ENCODE data around the gene ATF7IP.
A peak's percentile ranks its signal among the peaks of the same experiment; 100 is the strongest.
"Not testable (repeated sequence)": the region's sequence is repeated elsewhere in the genome, so short reads cannot be mapped to it uniquely, and the experiment has no call there.

Gene ATF7IP

DNA sequence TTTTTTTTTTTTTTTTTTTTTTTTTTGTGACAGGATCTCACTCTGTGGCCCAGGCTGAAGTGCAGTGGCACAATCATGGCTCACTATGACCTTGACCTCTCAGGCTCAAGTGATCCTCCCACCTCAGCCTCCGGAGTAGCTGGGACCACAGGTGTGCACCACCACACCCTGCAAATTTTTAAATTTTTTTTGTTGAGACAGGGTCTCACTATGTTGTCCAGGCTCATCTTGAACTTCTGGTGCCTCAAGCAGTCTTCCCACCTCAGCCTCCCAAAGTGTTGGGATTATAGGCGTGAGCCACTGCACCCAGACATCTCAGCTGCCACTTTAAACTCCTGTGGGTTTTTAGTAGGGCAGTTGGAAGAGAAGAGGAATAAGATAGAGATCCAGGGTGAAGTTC is 39.9 kb downstream of the ATF7IP start:
- CTCF ChIA-PET; H3K27ac ChIP-seq (ENCODE audit: extremely low read depth, low read depth, low read length); H3K9me3 ChIP-seq (ENCODE audit: control insufficient read depth, insufficient read depth, low read depth, low read length); POLR2A ChIA-PET; H3K4me3 ChIP-seq (ENCODE audit: low read depth, low read length); H3K36me3 ChIP-seq (ENCODE audit: control insufficient read depth in 2 of 2, insufficient read depth in 1 of 2, low read length in 2 of 2): not testable (repeated sequence)
- TF ChIP-seq ZNF121 (tag by site-specific recombination; IDR thresholded peaks at IDR 0.05) = peak; percentile 16; the same call in 1 of the 2 replicates
- peaks cover 13% of the 10 kb centered on the region; the same call in 1 of the 2 replicates for H3K4me1 ChIP-seq (ENCODE audit: control insufficient read depth, insufficient read depth, low read length)

- Histone ChIP-seq H3K27ac (ENCODE audit: extremely low read depth, low read depth, low read length) (no peak overlapping the region), H3K9me3 (ENCODE audit: control insufficient read depth, insufficient read depth, low read depth, low read length) (no peaks in the 10 kb centered on the region), H3K4me3 (ENCODE audit: low read depth, low read length) (no peak overlapping the region), H3K36me3 (ENCODE audit: control insufficient read depth in 2 of 2, insufficient read depth in 1 of 2, low read length in 2 of 2) (no peaks in the 10 kb centered on the region), H3K4me1 (ENCODE audit: control insufficient read depth, insufficient read depth, low read length) (peaks cover 9% of the 10 kb centered on the region; the same call in 1 of the 2 replicates)
- ChIA-PET CTCF (interaction anchor here (0.5 to 0.9 kb wide), 3 partner anchors 45 to 306 kb away, joined by 3 to 4 read pairs (median 3); no protein-coding TSS in a partner anchor), POLR2A (no interaction called here)
- TF ChIP-seq ZBTB8A (tag by site-specific recombination; IDR thresholded peaks at IDR 0.05) (no peak), ZNF423 (tag by site-specific recombination; IDR thresholded peaks at IDR 0.05) (no peak), ZNF692 (tag by site-specific recombination; IDR thresholded peaks at IDR 0.05) (no peak), ZNF621 (tag by site-specific recombination; IDR thresholded peaks at IDR 0.05) (no peak)
Observed at GRCh38 chr12:14408208-14408607, 42.7 kb downstream of the ATF7IP start.

DNA sequence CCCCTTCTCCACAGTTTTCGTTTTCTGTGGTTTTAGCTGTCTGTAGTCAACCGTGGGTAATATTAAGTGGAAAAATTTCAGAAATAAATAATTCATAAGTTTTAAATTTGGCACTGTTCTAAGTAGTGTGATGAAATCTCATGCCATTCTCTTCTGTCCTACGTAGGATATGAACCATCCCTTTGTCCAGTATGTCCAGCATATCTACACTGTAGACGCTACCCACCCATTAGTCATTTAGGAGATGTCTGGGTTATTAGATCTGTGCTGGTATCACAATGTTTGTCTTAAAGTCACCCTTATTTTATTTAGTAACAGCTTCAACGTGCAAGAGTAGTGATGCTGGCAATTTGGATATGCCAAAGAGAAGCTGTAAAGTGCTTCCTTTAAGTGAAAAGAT is 44.7 kb downstream of the ATF7IP start:
- ChIA-PET POLR2A (interaction anchor here (1.5 kb wide), 1 partner anchor 44 kb away, joined by 3 read pairs; no protein-coding TSS in a partner anchor), CTCF (interaction anchor here (0.6 kb wide), 1 partner anchor 12 kb away, joined by 3 read pairs; no protein-coding TSS in a partner anchor)
- TF ChIP-seq, protein P1, sequence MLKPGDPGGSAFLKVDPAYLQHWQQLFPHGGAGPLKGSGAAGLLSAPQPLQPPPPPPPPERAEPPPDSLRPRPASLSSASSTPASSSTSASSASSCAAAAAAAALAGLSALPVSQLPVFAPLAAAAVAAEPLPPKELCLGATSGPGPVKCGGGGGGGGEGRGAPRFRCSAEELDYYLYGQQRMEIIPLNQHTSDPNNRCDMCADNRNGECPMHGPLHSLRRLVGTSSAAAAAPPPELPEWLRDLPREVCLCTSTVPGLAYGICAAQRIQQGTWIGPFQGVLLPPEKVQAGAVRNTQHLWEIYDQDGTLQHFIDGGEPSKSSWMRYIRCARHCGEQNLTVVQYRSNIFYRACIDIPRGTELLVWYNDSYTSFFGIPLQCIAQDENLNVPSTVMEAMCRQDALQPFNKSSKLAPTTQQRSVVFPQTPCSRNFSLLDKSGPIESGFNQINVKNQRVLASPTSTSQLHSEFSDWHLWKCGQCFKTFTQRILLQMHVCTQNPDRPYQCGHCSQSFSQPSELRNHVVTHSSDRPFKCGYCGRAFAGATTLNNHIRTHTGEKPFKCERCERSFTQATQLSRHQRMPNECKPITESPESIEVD (tag by site-specific recombination; IDR thresholded peaks at IDR 0.05) = no peak
- TF ChIP-seq, protein P2, sequence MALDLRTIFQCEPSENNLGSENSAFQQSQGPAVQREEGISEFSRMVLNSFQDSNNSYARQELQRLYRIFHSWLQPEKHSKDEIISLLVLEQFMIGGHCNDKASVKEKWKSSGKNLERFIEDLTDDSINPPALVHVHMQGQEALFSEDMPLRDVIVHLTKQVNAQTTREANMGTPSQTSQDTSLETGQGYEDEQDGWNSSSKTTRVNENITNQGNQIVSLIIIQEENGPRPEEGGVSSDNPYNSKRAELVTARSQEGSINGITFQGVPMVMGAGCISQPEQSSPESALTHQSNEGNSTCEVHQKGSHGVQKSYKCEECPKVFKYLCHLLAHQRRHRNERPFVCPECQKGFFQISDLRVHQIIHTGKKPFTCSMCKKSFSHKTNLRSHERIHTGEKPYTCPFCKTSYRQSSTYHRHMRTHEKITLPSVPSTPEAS (tag by site-specific recombination; IDR thresholded peaks at IDR 0.05) = no peak
- TF ChIP-seq, protein P3, sequence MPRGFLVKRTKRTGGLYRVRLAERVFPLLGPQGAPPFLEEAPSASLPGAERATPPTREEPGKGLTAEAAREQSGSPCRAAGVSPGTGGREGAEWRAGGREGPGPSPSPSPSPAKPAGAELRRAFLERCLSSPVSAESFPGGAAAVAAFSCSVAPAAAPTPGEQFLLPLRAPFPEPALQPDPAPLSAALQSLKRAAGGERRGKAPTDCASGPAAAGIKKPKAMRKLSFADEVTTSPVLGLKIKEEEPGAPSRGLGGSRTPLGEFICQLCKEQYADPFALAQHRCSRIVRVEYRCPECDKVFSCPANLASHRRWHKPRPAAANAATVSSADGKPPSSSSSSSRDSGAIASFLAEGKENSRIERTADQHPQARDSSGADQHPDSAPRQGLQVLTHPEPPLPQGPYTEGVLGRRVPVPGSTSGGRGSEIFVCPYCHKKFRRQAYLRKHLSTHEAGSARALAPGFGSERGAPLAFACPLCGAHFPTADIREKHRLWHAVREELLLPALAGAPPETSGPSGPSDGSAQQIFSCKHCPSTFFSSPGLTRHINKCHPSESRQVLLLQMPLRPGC (tag by site-specific recombination; IDR thresholded peaks at IDR 0.05) = no peak
- TF ChIP-seq, protein P4, sequence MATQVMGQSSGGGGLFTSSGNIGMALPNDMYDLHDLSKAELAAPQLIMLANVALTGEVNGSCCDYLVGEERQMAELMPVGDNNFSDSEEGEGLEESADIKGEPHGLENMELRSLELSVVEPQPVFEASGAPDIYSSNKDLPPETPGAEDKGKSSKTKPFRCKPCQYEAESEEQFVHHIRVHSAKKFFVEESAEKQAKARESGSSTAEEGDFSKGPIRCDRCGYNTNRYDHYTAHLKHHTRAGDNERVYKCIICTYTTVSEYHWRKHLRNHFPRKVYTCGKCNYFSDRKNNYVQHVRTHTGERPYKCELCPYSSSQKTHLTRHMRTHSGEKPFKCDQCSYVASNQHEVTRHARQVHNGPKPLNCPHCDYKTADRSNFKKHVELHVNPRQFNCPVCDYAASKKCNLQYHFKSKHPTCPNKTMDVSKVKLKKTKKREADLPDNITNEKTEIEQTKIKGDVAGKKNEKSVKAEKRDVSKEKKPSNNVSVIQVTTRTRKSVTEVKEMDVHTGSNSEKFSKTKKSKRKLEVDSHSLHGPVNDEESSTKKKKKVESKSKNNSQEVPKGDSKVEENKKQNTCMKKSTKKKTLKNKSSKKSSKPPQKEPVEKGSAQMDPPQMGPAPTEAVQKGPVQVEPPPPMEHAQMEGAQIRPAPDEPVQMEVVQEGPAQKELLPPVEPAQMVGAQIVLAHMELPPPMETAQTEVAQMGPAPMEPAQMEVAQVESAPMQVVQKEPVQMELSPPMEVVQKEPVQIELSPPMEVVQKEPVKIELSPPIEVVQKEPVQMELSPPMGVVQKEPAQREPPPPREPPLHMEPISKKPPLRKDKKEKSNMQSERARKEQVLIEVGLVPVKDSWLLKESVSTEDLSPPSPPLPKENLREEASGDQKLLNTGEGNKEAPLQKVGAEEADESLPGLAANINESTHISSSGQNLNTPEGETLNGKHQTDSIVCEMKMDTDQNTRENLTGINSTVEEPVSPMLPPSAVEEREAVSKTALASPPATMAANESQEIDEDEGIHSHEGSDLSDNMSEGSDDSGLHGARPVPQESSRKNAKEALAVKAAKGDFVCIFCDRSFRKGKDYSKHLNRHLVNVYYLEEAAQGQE (tag by site-specific recombination; IDR thresholded peaks at IDR 0.05) = no peak
- TF ChIP-seq ZNF114 (tag by site-specific recombination; IDR thresholded peaks at IDR 0.05) = no peak
- TF ChIP-seq SETDB1 (IDR thresholded peaks at IDR 0.05; ENCODE audit: insufficient read length, low read length) = peak; percentile 12
- Histone ChIP-seq H3K9me3 (ENCODE audit: control insufficient read depth, insufficient read depth, low read depth, low read length) (no peaks in the 10 kb centered on the region), H3K4me1 (ENCODE audit: control insufficient read depth, insufficient read depth, low read length) (peaks cover 6% of the 10 kb centered on the region; the same call in 1 of the 2 replicates), H3K36me3 (ENCODE audit: control insufficient read depth in 2 of 2, insufficient read depth in 1 of 2, low read length in 2 of 2) (no peaks in the 10 kb centered on the region), H3K27ac (ENCODE audit: extremely low read depth, low read depth, low read length) (no peak overlapping the region), H3K4me3 (ENCODE audit: low read depth, low read length) (no peak overlapping the region)
